Measurements from ENCODE around the gene PAGE4. TPM values are rescaled to one million over a fixed set of nuclear protein-coding genes. Genes with fewer than 3 reads are reported as not detected.
A peak's percentile ranks its signal among the peaks of the same experiment; 100 is the strongest.

Gene PAGE4
- total RNA-seq, 4 donors from 2014 or later: not detected

- H3K9me3 ChIP-seq: no peaks in the 10 kb centered on the region
- H3K4me3 ChIP-seq: no peak overlapping the region
- H3K27me3 ChIP-seq: no peaks in the 10 kb centered on the region
- H3K36me3 ChIP-seq: no peaks in the 10 kb centered on the region
- intact Hi-C loops (cut with DNase I): no loop called here
- H3K4me1 ChIP-seq: no peaks in the 10 kb centered on the region
- no peak overlapping the region for H3K27ac ChIP-seq
- DNase-seq: no peak
- TF ChIP-seq POLR2A (IDR thresholded peaks at IDR 0.05): no peak
- TF ChIP-seq CTCF (IDR thresholded peaks at IDR 0.05): no peak
These were observed 33.0 kb downstream of the PAGE4 start for GRCh38 chrX:49862093-49862492.

- Histone ChIP-seq H3K4me3 (no peak overlapping the region), H3K36me3 (no peaks in the 10 kb centered on the region), H3K9me3 (no peaks in the 10 kb centered on the region), H3K27ac (no peak overlapping the region), H3K27me3 (no peaks in the 10 kb centered on the region), H3K4me1 (no peaks in the 10 kb centered on the region)
- intact Hi-C loops (cut with DNase I): no loop called here
- DNase-seq: no peak
- TF ChIP-seq POLR2A (IDR thresholded peaks at IDR 0.05): no peak
- no peak for TF ChIP-seq CTCF (IDR thresholded peaks at IDR 0.05)
- WGBS, 2 donors: 0 to 37% methylated on average over 1 of the region's 1 CpG
These were observed 39.6 kb downstream of the PAGE4 start for GRCh38 chrX:49868739-49869138.

- H3K4me1 ChIP-seq: peaks cover 0 to 35% (median 0%) of the 10 kb centered on the region in 3 donors
- TF ChIP-seq POLR2A (IDR thresholded peaks at IDR 0.05): no peak
- peak in 5 of 6 experiments; percentile 38 to 52 (median 39) for TF ChIP-seq CTCF (IDR thresholded peaks at IDR 0.05)
- no peak overlapping the region for H3K27ac ChIP-seq
- intact Hi-C loops (cut with DNase I): no loop called here
- H3K4me3 ChIP-seq: no peak overlapping the region
- no peaks in the 10 kb centered on the region for H3K36me3 ChIP-seq
- H3K9me3 ChIP-seq: no peaks in the 10 kb centered on the region
- WGBS, 2 donors: 2 to 4% methylated on average over 3 of the region's 3 CpGs
- H3K27me3 ChIP-seq: no peaks in the 10 kb centered on the region
- no peak for DNase-seq
These were observed 47.6 kb downstream of the PAGE4 start for GRCh38 chrX:49876750-49877149.

GRCh38 chrX:49877397-49878101, 48.4 kb downstream of the PAGE4 start:
- intact Hi-C loops (cut with DNase I): no loop called here
- Histone ChIP-seq H3K27me3 (no peaks in the 10 kb centered on the region), H3K36me3 (no peaks in the 10 kb centered on the region), H3K9me3 (no peaks in the 10 kb centered on the region), H3K4me3 (no peak overlapping the region), H3K27ac (peak overlapping the region in 3 of 4 donors; percentile 87 to 91 (median 90)), H3K4me1 (peaks cover 0 to 38% (median 0%) of the 10 kb centered on the region in 3 donors)
- DNase-seq: no peak
- TF ChIP-seq CTCF (IDR thresholded peaks at IDR 0.05): no peak
- 53 to 60% methylated on average over 1 to 3 of the region's 5 CpGs for WGBS, 2 donors

GRCh38 chrX:49878128-49878833, 49.2 kb downstream of the PAGE4 start:
- DNase-seq: no peak

More at GRCh38 chrX:49878128-49878833, 49.2 kb downstream of the PAGE4 start:
- WGBS, 2 donors: 63% methylated on average over 3 of the region's 28 CpGs; no CpG with 5 or more reads in 1 of the 2 donors
- no peak for TF ChIP-seq CTCF (IDR thresholded peaks at IDR 0.05)
- TF ChIP-seq POLR2A (IDR thresholded peaks at IDR 0.05): no peak
- Histone ChIP-seq H3K27ac (peak overlapping the region; percentile 79 to 91 (median 88)), H3K4me3 (peak overlapping the region; percentile 50 to 72 (median 64)), H3K36me3 (no peaks in the 10 kb centered on the region), H3K27me3 (no peaks in the 10 kb centered on the region), H3K9me3 (no peaks in the 10 kb centered on the region), H3K4me1 (peaks cover 0 to 38% (median 0%) of the 10 kb centered on the region in 3 donors)
- intact Hi-C loops (cut with DNase I): no loop called here
